ENCODE measurements around the gene PI4K2A. TPM values are rescaled to one million over a fixed set of nuclear protein-coding genes. Genes with fewer than 3 reads are reported as not detected.

PI4K2A gene
- total and polyA plus RNA-seq, 5 experiments from 2014 or later, result 6.5 to 9.4 (median 8.8) TPM

DNA sequence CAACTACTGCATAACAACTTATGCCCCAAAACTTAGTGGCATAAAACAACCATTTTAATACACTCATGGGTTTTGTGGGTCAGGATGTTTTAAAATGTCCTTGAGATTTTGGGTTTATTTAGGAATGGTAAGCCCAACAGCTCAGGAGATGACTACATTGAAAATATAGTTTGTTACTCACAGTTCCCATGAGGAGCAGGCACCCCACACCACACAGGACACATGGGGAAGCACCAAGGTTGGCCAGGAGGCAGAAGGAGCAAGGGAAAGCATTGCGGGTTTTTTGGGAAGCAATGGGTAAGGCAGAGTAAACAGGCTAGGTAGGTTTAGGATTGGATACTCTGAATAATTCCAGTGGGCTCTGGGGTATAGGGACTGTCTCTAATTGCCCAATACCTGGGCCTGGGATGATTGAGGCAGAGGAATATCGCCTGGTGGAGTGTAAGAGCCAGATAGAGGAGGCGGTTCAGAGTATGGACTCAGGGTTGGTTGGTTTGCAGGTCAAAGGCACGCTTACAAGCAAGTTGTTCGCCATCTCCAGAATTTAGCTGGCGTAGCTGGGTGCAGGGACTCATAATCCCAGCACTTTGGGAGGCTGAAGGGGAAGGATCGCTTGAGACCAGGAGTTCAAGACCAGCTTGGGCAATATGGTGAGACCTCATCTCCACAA is 63.1 kb downstream of the PI4K2A start:
- H3K27ac Mint-ChIP-seq, result no peak overlapping the region
- H3K9me3 Mint-ChIP-seq, result no peaks in the 10 kb centered on the region
- DNase-seq (no peak), ATAC-seq (no peak)
- H3K27me3 Mint-ChIP-seq, result peaks cover 4 to 30% (median 13%) of the 10 kb centered on the region in 5 donors
- H3K4me1 Mint-ChIP-seq, result no peaks in the 10 kb centered on the region
- POLR2A ChIA-PET, result interaction anchor here (1.0 to 2.1 kb wide), 3 partner anchors 10 to 33 kb away, joined by 3 to 6 read pairs (median 3); partner anchors contain the start of genes AVPI1 and MARVELD1
- no peaks in the 10 kb centered on the region for H3K36me3 Mint-ChIP-seq
- H3K4me3 Mint-ChIP-seq, result no peak overlapping the region

DNA sequence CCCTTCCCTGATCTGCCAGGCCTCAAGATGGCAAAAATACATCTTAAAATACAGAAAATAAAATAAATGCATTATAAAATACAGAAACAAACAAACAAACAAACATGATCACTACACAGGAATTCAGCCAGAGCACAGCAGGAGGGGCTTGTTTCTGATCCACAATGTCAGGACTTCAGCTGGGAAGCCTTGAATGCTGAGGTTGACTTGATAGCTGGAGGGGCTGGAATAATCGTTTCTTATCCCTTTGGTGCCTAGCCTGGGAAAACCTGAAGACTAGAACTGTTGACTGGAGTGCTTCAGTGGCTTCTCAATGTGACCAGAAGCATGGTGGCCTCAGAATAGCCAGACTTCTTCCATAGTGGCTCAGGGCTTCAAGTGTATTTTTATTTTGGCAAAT is 63.9 kb downstream of the PI4K2A start:
- H3K27ac Mint-ChIP-seq, result no peak overlapping the region
- no peaks in the 10 kb centered on the region for H3K36me3 Mint-ChIP-seq
- no peaks in the 10 kb centered on the region for H3K9me3 Mint-ChIP-seq
- ATAC-seq (no peak), DNase-seq (no peak)
- peaks cover 0 to 2% (median 1%) of the 10 kb centered on the region in 4 donors for H3K4me1 Mint-ChIP-seq
- POLR2A ChIA-PET, result interaction anchor here (0.7 kb wide), 1 partner anchor 266 kb away, joined by 7 read pairs; no protein-coding TSS in a partner anchor
- peaks cover 7 to 37% (median 15%) of the 10 kb centered on the region in 5 donors for H3K27me3 Mint-ChIP-seq
- H3K4me3 Mint-ChIP-seq, result no peak overlapping the region

DNA sequence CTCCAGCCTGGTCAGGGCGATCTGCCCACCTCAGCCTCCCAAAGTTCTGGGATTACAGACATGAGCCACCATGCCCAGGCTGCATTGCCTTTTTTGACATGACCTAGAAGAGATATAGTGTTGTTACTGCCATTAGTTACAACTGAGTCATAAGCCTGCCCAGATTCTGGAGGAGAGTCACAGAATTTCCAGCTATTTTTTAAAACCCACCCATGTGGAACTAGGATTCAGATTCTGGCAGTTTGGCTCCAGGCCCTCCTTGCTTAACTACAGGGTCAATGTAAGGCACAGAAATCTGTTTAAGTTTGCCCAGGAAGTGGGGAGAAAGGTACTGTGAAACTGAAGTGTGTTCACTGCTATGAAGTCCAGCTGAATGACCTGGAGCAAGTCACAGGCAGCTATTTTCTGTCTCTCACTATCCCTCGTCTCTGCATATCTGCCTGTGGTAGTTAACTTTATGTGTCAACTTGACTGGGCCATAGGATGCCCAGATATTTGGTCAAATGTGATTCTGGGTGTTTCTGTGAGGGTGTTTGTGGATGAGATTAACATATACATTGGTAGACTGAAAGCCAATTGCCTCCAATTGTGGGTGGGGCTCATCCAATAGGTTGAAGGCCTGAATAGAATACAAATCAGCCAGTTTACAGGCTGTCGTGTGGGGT is 64.7 kb downstream of the PI4K2A start:
- no peaks in the 10 kb centered on the region for H3K36me3 Mint-ChIP-seq
- DNase-seq (no peak), ATAC-seq (no peak)
- H3K4me3 Mint-ChIP-seq, result no peak overlapping the region
- H3K27me3 Mint-ChIP-seq, result peaks cover 10 to 45% (median 21%) of the 10 kb centered on the region in 5 donors
- peaks cover 0 to 4% (median 2%) of the 10 kb centered on the region in 4 donors for H3K4me1 Mint-ChIP-seq
- H3K9me3 Mint-ChIP-seq, result no peaks in the 10 kb centered on the region
- POLR2A ChIA-PET, result interaction anchor here (0.7 kb wide), 1 partner anchor 32 kb away, joined by 5 read pairs; the partner anchor contains the start of gene ZFYVE27
- H3K27ac Mint-ChIP-seq, result peak overlapping the region in 1 of 10 donors; percentile 33

DNA sequence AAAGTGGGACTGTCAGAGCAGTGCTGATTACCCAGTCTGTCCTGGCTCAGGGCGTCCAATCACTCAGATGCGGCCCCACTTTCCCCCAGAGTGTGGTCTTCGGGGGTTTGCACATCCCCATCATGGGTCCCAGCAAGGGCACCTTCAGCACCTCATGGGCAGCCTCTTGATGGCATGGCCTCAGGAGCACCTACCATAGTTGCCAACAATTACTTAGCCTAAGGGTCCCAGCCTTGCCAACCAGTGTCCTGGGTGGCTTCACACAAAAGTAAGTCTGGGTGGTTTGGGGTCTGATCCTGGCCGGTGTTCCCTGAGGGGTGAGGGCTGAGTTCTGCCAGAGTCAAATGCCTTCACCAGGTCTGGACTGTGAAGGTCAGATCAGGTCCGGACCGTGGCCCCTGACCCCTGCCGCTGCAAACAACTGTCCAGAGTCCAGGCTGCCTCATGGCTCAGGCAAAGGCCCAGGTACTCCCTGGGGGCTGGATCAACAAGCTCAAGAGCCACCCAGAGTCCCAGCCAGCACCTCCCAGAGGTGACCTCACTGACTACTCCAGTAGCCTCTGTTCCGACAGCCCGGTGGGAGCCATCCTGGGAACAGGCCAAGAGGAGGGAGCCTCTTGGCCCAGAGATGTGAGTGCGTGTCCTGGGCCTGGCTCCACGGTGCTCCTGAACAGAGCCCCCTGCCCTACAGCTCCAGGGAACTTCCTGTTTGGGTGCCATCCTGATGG is 66.8 kb downstream of the PI4K2A start:
- peaks cover 15 to 58% (median 26%) of the 10 kb centered on the region in 5 donors for H3K27me3 Mint-ChIP-seq
- DNase-seq, result no peak
- no peaks in the 10 kb centered on the region for H3K9me3 Mint-ChIP-seq
- H3K4me3 Mint-ChIP-seq, result no peak overlapping the region
- ATAC-seq, result no peak
- H3K4me1 Mint-ChIP-seq, result peaks cover 0 to 7% (median 3%) of the 10 kb centered on the region in 4 donors
- no peaks in the 10 kb centered on the region for H3K36me3 Mint-ChIP-seq
- POLR2A ChIA-PET, result no interaction called here
- no peak overlapping the region for H3K27ac Mint-ChIP-seq

DNA sequence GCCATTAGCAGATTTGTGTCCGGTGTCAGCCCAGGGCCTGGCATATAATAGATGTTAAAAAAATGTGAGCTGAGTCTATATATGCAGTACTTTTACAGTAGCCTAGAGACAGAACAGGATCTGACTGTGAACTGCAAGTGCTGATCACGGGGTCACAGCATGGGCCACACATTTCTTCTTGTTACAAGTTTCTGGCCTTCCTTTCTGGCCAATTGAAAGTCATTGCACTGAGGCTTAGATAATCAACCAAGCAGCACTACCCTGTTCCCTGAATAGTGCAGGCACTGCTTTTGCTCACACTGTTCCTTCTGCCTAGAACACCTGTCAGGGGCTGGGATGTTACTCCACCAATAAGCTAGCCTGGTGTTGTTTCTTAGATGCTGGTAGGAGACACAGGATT is 67.7 kb downstream of the PI4K2A start:
- Mint-ChIP-seq H3K27me3 (peaks cover 14 to 61% (median 26%) of the 10 kb centered on the region in 5 donors), H3K9me3 (no peaks in the 10 kb centered on the region), H3K27ac (no peak overlapping the region), H3K4me1 (peaks cover 4 to 10% (median 8%) of the 10 kb centered on the region in 4 donors), H3K36me3 (no peaks in the 10 kb centered on the region), H3K4me3 (no peak overlapping the region)
- ATAC-seq, result no peak
- POLR2A ChIA-PET, result no interaction called here
- no peak for DNase-seq

DNA sequence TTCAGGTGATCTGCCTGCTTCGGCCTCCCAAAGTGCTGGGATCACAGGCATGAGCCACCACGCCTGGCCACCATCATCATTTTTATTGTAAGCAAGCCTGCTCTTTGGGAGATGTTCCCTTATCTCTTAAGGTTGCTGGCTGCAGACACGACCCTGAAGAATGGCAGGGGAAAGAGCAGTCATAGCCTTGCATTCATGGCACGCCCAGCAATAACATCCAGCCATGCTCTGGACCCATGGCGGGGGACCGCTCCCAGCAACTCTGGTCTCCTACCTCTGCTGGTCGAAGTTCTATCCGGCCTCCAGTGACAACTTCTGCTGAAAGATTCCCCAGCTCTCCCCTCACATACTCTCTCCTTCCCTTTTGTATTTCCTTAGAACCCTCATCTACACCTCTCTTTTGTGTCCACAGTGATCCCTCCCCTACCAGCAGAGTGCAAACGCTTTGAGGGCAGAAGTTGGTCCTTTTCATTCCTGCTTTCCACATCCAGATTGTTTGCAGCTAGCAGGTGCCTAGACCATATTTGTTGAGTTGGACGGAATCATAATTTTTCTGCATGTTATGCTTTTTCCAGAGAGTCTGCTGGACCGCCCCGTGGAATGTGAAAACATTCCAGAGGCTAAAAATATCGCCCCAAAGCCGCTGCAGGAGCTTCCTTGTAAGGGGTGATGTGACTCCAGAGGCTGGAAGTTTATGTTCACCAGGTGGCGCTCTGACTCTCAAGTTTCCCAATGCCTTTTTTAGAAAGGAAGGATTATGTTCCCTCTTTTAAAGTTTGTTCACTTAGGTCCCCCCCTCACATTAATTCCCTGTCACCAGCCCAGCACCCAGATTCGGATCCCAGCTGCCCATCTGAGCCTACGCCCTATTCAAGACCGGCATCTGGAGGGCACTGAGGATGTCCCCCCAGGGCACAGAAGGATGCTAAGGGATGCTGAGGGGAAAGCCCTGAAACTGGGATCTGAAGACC is 68.8 kb downstream of the PI4K2A start:
- H3K9me3 Mint-ChIP-seq, result no peaks in the 10 kb centered on the region

DNA sequence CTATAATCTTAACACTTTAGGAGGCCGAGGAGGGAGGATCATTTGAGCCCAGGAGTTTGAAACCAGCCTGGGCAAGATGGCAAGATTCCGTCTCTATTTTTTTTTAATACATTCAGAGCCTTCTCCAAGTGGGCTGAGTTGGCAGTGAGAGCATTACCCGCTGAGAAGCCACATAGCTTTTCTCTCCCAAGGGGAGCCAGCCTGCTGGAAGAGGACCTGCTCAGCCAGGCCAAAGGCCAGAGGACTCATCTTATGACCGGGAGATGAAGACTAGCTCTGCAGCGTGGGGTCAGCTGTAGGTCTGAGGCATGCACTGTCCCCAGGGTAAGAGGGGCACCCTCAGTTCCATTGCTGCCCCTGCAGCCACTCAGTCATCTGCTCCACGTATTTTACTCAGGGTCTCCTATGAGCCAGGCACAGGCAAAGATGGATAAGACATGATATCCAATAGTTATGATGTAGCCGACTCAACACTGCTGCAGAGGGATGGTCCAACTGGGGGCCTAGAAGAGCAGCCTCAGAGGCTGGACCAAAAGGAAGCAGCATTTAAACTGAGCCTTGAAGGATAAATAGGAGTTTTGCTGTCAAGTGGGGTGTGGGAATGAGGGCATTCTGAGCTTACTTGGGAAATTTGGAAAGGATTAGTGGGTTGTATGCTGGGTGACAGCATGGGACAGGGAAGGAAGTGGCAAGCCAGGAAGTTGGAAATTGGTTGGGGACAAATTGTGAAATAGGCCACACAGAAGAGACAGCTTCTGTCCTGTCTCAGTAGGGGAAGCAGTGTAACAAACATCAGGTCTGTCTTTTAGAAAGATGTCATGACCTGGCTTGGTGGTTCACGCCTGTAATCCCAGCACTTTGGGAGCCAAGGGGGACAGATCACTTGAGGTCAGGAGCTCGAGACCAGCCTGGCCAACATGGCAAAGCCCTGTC is 71.4 kb downstream of the PI4K2A start:
- Mint-ChIP-seq H3K36me3 (no peaks in the 10 kb centered on the region), H3K27me3 (peaks cover 9 to 52% (median 18%) of the 10 kb centered on the region in 5 donors), H3K9me3 (no peaks in the 10 kb centered on the region), H3K4me3 (peak overlapping the region; percentile 13 to 99 (median 71)), H3K4me1 (peaks cover 6 to 20% (median 14%) of the 10 kb centered on the region in 4 donors), H3K27ac (peak overlapping the region in 1 of 10 donors; percentile 72)
- DNase-seq, result no peak
- POLR2A ChIA-PET, result interaction anchor here (0.8 to 2.7 kb wide), 3 partner anchors 21 to 25 kb away, joined by 3 to 11 read pairs (median 5); partner anchors contain the start of genes AVPI1 and ZFYVE27
- no peak for ATAC-seq

More for the DNA sequence above, 68.8 kb downstream of the PI4K2A start:
- POLR2A ChIA-PET, result interaction anchor here (0.7 to 1.5 kb wide), 2 partner anchors 21 to 22 kb away, joined by 4 read pairs; partner anchors contain the start of gene AVPI1
- no peaks in the 10 kb centered on the region for H3K36me3 Mint-ChIP-seq
- H3K4me3 Mint-ChIP-seq, result no peak overlapping the region
- peak in 6 of 10 donors; percentile 25 to 34 (median 30) for DNase-seq
- no peak for ATAC-seq
- peaks cover 6 to 17% (median 11%) of the 10 kb centered on the region in 4 donors for H3K4me1 Mint-ChIP-seq
- peak overlapping the region in 1 of 10 donors; percentile 23 for H3K27ac Mint-ChIP-seq
- peaks cover 11 to 62% (median 26%) of the 10 kb centered on the region in 5 donors for H3K27me3 Mint-ChIP-seq

DNA sequence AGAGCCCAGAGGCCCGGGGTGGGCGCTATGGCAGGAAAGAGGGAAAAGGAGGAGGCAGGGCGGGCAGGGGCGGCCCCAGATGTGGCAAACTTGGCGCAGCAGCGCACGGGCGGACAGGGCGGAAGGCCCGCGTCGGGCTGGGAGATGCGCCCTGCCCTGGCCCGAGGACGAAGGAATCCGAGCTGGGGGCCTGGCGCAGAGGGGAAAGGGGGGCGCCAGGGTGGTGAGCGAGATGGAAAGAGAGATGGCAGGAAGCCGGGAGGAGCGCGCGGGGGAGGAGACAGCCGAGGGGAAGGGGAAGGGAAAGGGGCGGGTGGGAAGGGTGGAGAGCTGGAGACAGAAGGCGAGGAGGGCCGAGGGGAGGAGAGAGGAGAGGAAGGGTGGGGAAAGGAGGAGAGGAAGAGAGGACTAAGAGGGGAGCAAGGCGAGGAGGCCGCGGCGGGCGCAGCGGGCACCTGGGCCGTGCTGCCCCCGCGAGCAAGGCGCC is 72.9 kb downstream of the PI4K2A start, which contains the start of gene MARVELD1:
Gene MARVELD1, plus strand, starts transcription at position 392 of the 487 bp plus-strand sequence. CDS start 147 bp downstream, outside the sequence.
- Mint-ChIP-seq H3K4me3 (peak within 1 kb of the TSS; percentile 94 to 100 (median 98)), H3K27me3 (peaks cover 7 to 39% (median 13%) of the 10 kb centered on the region in 5 donors), H3K9me3 (no peaks in the 10 kb centered on the region), H3K27ac (peak within 1 kb of the TSS; percentile 19 to 94 (median 83)), H3K4me1 (peaks cover 6 to 20% (median 14%) of the 10 kb centered on the region in 4 donors), H3K36me3 (no peaks in the 10 kb centered on the region)
- DNase-seq (peak in 1 of 10 donors; percentile 10), ATAC-seq (peak in 1 of 2 donors; percentile 3)
- POLR2A ChIA-PET, result interaction anchor here (0.6 to 2.7 kb wide), 4 partner anchors 10 to 30 kb away, joined by 3 to 13 read pairs (median 7); partner anchors contain the start of genes AVPI1 and ZFYVE27

DNA sequence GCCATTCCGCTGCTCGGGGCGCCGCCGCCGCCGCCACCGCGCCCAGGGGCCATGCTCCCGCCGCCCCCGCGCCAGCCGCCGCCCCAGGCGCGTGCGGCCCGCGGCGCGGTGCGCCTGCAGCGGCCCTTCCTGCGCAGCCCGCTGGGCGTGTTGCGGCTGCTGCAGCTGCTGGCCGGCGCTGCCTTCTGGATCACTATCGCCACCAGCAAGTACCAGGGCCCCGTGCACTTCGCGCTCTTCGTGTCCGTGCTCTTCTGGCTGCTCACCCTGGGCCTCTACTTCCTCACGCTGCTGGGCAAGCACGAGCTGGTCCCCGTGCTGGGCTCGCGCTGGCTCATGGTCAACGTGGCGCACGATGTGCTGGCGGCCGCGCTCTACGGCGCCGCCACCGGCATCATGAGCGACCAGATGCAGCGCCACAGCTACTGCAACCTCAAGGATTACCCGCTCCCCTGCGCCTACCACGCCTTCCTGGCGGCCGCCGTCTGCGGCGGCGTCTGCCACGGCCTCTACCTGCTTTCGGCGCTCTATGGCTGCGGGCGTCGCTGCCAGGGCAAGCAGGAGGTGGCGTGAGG is 73.4 kb downstream of the PI4K2A start:
- Mint-ChIP-seq H3K27ac (peak overlapping the region; percentile 18 to 94 (median 83)), H3K27me3 (peaks cover 7 to 34% (median 11%) of the 10 kb centered on the region in 5 donors), H3K4me3 (peak overlapping the region; percentile 94 to 100 (median 98)), H3K9me3 (no peaks in the 10 kb centered on the region), H3K4me1 (peaks cover 7 to 20% (median 14%) of the 10 kb centered on the region in 4 donors), H3K36me3 (no peaks in the 10 kb centered on the region)
- DNase-seq (peak in 9 of 10 donors; percentile 12 to 69 (median 37)), ATAC-seq (peak; percentile 86 to 87)
- POLR2A ChIA-PET, result interaction anchor here (1.4 to 2.7 kb wide), 4 partner anchors 11 to 27 kb away, joined by 3 to 13 read pairs (median 7); partner anchors contain the start of genes AVPI1 and ZFYVE27

Measured in naive thymus-derived CD8-positive, alpha-beta T cell (primary cell).